GM19023 (cell line): Measurements from ENCODE around the gene INSYN2B.
"Not testable (repeated sequence)": the region's sequence is repeated elsewhere in the genome, so short reads cannot be mapped to it uniquely, and the experiment has no call there.

Experiments used
- ATAC-seq: cut with Tn5 transposase; IDR thresholded peaks from one replicate; pipeline ENCODE4 v1.9.1; 2021; ENCODE audit warnings: mild to moderate bottlenecking, moderate library complexity; ENCODE audit not compliant: unreplicated experiment

The INSYN2B gene

GRCh38 chr5:169973056-169973455 lies 7.2 kb downstream of the INSYN2B start:
- no peak for ATAC-seq

- no peak for ATAC-seq
Measured at GRCh38 chr5:169971780-169972179, 8.5 kb downstream of the INSYN2B start.

GRCh38 chr5:169970911-169971765 lies 9.2 kb downstream of the INSYN2B start:
- ATAC-seq = no peak

GRCh38 chr5:169970339-169970738 lies 10.0 kb downstream of the INSYN2B start:
- ATAC-seq = peak; percentile 58

GRCh38 chr5:169964246-169964645 lies 16.0 kb downstream of the INSYN2B start:
- ATAC-seq = no peak

- ATAC-seq = no peak
Measured at GRCh38 chr5:169960659-169961058, 19.6 kb downstream of the INSYN2B start.

- no peak for ATAC-seq
Measured at GRCh38 chr5:169958278-169958677, 22.0 kb downstream of the INSYN2B start.

GRCh38 chr5:169956756-169957155 lies 23.5 kb downstream of the INSYN2B start:
- no peak for ATAC-seq

GRCh38 chr5:169956126-169956525 lies 24.2 kb downstream of the INSYN2B start:
- ATAC-seq = no peak

GRCh38 chr5:169954786-169955185 lies 25.5 kb downstream of the INSYN2B start:
- no peak for ATAC-seq

GRCh38 chr5:169953196-169953595 lies 27.1 kb downstream of the INSYN2B start:
- ATAC-seq = not testable (repeated sequence)

- no peak for ATAC-seq
Measured at GRCh38 chr5:169950333-169950732, 30.0 kb downstream of the INSYN2B start.

GRCh38 chr5:169946743-169947295 lies 33.5 kb downstream of the INSYN2B start:
- ATAC-seq = no peak

GRCh38 chr5:169945831-169946261 lies 34.4 kb downstream of the INSYN2B start:
- ATAC-seq = no peak

GRCh38 chr5:169944922-169945680 lies 35.2 kb downstream of the INSYN2B start:
- peak; percentile 51 for ATAC-seq

GRCh38 chr5:169944115-169944514 lies 36.2 kb downstream of the INSYN2B start:
- no peak for ATAC-seq

- no peak for ATAC-seq
Measured at GRCh38 chr5:169943026-169943425, 37.3 kb downstream of the INSYN2B start.

GRCh38 chr5:169942181-169942580 lies 38.1 kb downstream of the INSYN2B start:
- no peak for ATAC-seq

GRCh38 chr5:169941542-169941941 lies 38.8 kb downstream of the INSYN2B start:
- ATAC-seq = no peak

- ATAC-seq = no peak
Measured at GRCh38 chr5:169939731-169940130, 40.6 kb downstream of the INSYN2B start.

GRCh38 chr5:169938439-169938838 lies 41.9 kb downstream of the INSYN2B start:
- ATAC-seq = no peak

- no peak for ATAC-seq
Measured at GRCh38 chr5:169935762-169936161, 44.5 kb downstream of the INSYN2B start.
